HepG2 (cell line): ENCODE results near the gene ZNF8. TPM values are rescaled to one million over a fixed set of nuclear protein-coding genes. Genes with fewer than 3 reads are reported as not detected.

Source experiments
- GATA4 ChIP-seq: sonication (generic); IDR thresholded peaks from 2 replicates; pipeline ENCODE4 v1.6.1; 2016; ENCODE audit warnings: antibody characterized with exemption, low read depth, borderline replicate concordance
- HMGA1 ChIP-seq: sonication (generic); formaldehyde crosslinking; conservative IDR thresholded peaks from 2 replicates; pipeline ENCODE4 v1.4.0; 2020; ENCODE audit warnings: missing genetic modification reagents
- IKZF1 ChIP-seq: fragments of 450-650 bp; IDR thresholded peaks from 2 replicates; pipeline ENCODE4 v1.7.1; 2016
- KAT2B ChIP-seq: fragments of 150-350 bp; IDR thresholded peaks from 2 replicates; pipeline ENCODE4 v1.6.1; 2014; ENCODE audit warnings: low read depth, low read length, borderline replicate concordance
- MTF2 ChIP-seq: sonication (generic); formaldehyde crosslinking; IDR thresholded peaks from 2 replicates; pipeline ENCODE4 v1.5.0; 2020; ENCODE audit warnings: missing genetic modification reagents, borderline replicate concordance
- ONECUT2 ChIP-seq: sonication (generic); formaldehyde crosslinking; IDR thresholded peaks from 2 replicates; pipeline ENCODE4 v1.4.0; 2020; ENCODE audit warnings: missing genetic modification reagents
- RXRA ChIP-seq: sonication (generic); formaldehyde crosslinking; IDR thresholded peaks from 2 replicates; pipeline ENCODE4 v1.5.1; 2020; ENCODE audit warnings: missing genetic modification reagents
- SATB2 ChIP-seq: sonication (generic); formaldehyde crosslinking; IDR thresholded peaks from 2 replicates; pipeline ENCODE4 v1.5.0; 2020; ENCODE audit warnings: missing genetic modification reagents
- TCF7L2 ChIP-seq: IDR thresholded peaks from 2 replicates; pipeline ENCODE4 v1.6.1; 2011; ENCODE audit warnings: mild to moderate bottlenecking, low read depth, low read length, moderate library complexity
- ZNF263 ChIP-seq: sonication (generic); formaldehyde crosslinking; IDR thresholded peaks from 2 replicates; pipeline ENCODE4 v1.4.0; 2020; ENCODE audit warnings: missing genetic modification reagents
- ZNF562 ChIP-seq: sonication (generic); formaldehyde crosslinking; IDR thresholded peaks from 2 replicates; pipeline ENCODE4 v1.8.0; 2022; ENCODE audit warnings: missing genetic modification reagents, borderline replicate concordance
- ZNF567 ChIP-seq: sonication (generic); formaldehyde crosslinking; IDR thresholded peaks from 2 replicates; pipeline ENCODE4 v1.8.1; 2023; ENCODE audit warnings: mild to moderate bottlenecking, missing genetic modification reagents, borderline replicate concordance
- polyA plus RNA-seq, 8 experiments: library from polyadenylated mRNA; depleted of rRNA in 3 of 8; stranded (reverse) in 7 of 8; unstranded in 1 of 8; fragments of >200 nt; fragmentation: Illumina TruSeq in 4 of 8; extraction: Trizol in 4 of 8; gene quantifications; 2 replicates each; pipeline versions ENCODE4 v1.2.1 to v1.2.3, GENCODE V29; 2011 to 2016; ENCODE audit warnings: low read depth in 4 of 8, missing spikeins in 1 of 8, mixed read lengths in 1 of 8; ENCODE audit not compliant: insufficient read depth in 1 of 8
- total RNA-seq, 5 experiments: library from RNA; depleted of rRNA; stranded (reverse); fragments of >200 nt; fragmentation: Illumina TruSeq; extraction: Trizol; gene quantifications; 2 replicates each; pipeline ENCODE4 v1.2.3, GENCODE V29; 2016; ENCODE audit warnings: low read depth in 1 of 5
- TF ChIP-seq, protein P1 (sequence below): sonication (generic); formaldehyde crosslinking; IDR thresholded peaks from 2 replicates; pipeline ENCODE4 v1.4.0; 2020; ENCODE audit warnings: missing genetic modification reagents
- TF ChIP-seq, protein P2 (sequence below): sonication (generic); formaldehyde crosslinking; IDR thresholded peaks from 2 replicates; pipeline ENCODE4 v1.4.0; 2020; ENCODE audit warnings: missing genetic modification reagents, borderline replicate concordance
- TF ChIP-seq, protein P3 (sequence below): fragments of 450-650 bp; IDR thresholded peaks from 2 replicates; pipeline ENCODE4 v1.6.1; 2017; ENCODE audit warnings: mild to moderate bottlenecking
- TF ChIP-seq, protein P4 (sequence below): sonication (generic); formaldehyde crosslinking; IDR thresholded peaks from 2 replicates; pipeline ENCODE4 v1.4.0; 2020; ENCODE audit warnings: missing genetic modification reagents

ZNF8 gene
- total and polyA plus RNA-seq, 2 of the 13 experiments (the other 11 are each of a cell fraction or from before 2014, with no cell fraction given): 3.1 to 3.3 TPM

DNA sequence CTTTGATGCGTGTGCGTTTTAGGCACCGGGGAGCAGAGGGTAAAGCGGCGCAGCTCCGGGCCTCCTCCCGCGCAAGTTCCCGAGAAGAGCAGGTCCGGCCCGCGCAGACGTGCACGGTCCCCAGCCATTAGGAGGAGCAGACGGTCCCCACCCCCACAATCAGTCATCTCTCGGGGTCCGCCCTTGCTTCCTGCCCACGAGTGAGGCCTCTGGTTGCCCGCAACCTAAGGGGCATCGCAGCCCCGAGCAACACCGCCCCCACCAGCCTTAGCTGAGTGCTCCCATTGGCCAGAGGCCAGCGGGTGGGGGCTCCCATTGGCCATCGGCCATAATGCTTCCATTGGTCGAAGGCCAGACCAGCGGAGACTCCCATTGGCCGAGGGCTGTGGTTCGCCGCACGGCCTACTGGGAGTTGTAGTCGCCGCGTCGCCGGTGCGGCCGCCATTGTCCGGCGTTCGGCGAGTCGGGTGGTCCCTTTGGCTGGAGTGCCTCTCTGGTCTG, at the start of gene ZNF8 (continued):
- TF ChIP-seq, protein P1, sequence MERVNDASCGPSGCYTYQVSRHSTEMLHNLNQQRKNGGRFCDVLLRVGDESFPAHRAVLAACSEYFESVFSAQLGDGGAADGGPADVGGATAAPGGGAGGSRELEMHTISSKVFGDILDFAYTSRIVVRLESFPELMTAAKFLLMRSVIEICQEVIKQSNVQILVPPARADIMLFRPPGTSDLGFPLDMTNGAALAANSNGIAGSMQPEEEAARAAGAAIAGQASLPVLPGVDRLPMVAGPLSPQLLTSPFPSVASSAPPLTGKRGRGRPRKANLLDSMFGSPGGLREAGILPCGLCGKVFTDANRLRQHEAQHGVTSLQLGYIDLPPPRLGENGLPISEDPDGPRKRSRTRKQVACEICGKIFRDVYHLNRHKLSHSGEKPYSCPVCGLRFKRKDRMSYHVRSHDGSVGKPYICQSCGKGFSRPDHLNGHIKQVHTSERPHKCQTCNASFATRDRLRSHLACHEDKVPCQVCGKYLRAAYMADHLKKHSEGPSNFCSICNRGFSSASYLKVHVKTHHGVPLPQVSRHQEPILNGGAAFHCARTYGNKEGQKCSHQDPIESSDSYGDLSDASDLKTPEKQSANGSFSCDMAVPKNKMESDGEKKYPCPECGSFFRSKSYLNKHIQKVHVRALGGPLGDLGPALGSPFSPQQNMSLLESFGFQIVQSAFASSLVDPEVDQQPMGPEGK (CRISPR knock-in tag): peak; percentile 83
- TF ChIP-seq IKZF1: no peak
- TF ChIP-seq, protein P2, sequence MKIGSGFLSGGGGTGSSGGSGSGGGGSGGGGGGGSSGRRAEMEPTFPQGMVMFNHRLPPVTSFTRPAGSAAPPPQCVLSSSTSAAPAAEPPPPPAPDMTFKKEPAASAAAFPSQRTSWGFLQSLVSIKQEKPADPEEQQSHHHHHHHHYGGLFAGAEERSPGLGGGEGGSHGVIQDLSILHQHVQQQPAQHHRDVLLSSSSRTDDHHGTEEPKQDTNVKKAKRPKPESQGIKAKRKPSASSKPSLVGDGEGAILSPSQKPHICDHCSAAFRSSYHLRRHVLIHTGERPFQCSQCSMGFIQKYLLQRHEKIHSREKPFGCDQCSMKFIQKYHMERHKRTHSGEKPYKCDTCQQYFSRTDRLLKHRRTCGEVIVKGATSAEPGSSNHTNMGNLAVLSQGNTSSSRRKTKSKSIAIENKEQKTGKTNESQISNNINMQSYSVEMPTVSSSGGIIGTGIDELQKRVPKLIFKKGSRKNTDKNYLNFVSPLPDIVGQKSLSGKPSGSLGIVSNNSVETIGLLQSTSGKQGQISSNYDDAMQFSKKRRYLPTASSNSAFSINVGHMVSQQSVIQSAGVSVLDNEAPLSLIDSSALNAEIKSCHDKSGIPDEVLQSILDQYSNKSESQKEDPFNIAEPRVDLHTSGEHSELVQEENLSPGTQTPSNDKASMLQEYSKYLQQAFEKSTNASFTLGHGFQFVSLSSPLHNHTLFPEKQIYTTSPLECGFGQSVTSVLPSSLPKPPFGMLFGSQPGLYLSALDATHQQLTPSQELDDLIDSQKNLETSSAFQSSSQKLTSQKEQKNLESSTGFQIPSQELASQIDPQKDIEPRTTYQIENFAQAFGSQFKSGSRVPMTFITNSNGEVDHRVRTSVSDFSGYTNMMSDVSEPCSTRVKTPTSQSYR (CRISPR knock-in tag): peak; percentile 93; the same call in 1 of the 2 replicates
- peak; percentile 77 for TF ChIP-seq ZNF263 (CRISPR knock-in tag)
- no peak for TF ChIP-seq HMGA1 (CRISPR knock-in tag)
- no peak for TF ChIP-seq SATB2 (CRISPR knock-in tag)
- TF ChIP-seq RXRA (CRISPR knock-in tag): peak; percentile 53; the same call in 1 of the 2 replicates
- no peak for TF ChIP-seq ZNF562 (CRISPR knock-in tag)
- TF ChIP-seq, protein P3, sequence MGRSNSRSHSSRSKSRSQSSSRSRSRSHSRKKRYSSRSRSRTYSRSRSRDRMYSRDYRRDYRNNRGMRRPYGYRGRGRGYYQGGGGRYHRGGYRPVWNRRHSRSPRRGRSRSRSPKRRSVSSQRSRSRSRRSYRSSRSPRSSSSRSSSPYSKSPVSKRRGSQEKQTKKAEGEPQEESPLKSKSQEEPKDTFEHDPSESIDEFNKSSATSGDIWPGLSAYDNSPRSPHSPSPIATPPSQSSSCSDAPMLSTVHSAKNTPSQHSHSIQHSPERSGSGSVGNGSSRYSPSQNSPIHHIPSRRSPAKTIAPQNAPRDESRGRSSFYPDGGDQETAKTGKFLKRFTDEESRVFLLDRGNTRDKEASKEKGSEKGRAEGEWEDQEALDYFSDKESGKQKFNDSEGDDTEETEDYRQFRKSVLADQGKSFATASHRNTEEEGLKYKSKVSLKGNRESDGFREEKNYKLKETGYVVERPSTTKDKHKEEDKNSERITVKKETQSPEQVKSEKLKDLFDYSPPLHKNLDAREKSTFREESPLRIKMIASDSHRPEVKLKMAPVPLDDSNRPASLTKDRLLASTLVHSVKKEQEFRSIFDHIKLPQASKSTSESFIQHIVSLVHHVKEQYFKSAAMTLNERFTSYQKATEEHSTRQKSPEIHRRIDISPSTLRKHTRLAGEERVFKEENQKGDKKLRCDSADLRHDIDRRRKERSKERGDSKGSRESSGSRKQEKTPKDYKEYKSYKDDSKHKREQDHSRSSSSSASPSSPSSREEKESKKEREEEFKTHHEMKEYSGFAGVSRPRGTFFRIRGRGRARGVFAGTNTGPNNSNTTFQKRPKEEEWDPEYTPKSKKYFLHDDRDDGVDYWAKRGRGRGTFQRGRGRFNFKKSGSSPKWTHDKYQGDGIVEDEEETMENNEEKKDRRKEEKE: no peak
- TF ChIP-seq, protein P4, sequence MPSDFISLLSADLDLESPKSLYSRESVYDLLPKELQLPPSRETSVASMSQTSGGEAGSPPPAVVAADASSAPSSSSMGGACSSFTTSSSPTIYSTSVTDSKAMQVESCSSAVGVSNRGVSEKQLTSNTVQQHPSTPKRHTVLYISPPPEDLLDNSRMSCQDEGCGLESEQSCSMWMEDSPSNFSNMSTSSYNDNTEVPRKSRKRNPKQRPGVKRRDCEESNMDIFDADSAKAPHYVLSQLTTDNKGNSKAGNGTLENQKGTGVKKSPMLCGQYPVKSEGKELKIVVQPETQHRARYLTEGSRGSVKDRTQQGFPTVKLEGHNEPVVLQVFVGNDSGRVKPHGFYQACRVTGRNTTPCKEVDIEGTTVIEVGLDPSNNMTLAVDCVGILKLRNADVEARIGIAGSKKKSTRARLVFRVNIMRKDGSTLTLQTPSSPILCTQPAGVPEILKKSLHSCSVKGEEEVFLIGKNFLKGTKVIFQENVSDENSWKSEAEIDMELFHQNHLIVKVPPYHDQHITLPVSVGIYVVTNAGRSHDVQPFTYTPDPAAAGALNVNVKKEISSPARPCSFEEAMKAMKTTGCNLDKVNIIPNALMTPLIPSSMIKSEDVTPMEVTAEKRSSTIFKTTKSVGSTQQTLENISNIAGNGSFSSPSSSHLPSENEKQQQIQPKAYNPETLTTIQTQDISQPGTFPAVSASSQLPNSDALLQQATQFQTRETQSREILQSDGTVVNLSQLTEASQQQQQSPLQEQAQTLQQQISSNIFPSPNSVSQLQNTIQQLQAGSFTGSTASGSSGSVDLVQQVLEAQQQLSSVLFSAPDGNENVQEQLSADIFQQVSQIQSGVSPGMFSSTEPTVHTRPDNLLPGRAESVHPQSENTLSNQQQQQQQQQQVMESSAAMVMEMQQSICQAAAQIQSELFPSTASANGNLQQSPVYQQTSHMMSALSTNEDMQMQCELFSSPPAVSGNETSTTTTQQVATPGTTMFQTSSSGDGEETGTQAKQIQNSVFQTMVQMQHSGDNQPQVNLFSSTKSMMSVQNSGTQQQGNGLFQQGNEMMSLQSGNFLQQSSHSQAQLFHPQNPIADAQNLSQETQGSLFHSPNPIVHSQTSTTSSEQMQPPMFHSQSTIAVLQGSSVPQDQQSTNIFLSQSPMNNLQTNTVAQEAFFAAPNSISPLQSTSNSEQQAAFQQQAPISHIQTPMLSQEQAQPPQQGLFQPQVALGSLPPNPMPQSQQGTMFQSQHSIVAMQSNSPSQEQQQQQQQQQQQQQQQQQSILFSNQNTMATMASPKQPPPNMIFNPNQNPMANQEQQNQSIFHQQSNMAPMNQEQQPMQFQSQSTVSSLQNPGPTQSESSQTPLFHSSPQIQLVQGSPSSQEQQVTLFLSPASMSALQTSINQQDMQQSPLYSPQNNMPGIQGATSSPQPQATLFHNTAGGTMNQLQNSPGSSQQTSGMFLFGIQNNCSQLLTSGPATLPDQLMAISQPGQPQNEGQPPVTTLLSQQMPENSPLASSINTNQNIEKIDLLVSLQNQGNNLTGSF (CRISPR knock-in tag): no peak
- no peak for TF ChIP-seq TCF7L2
- no peak for TF ChIP-seq KAT2B
- peak; percentile 40; the same call in 1 of the 2 replicates for TF ChIP-seq GATA4
- no peak for TF ChIP-seq MTF2 (CRISPR knock-in tag)
- TF ChIP-seq ONECUT2: no peak
- no peak for TF ChIP-seq ZNF567
